PC-3 (cell line): ENCODE data around the gene GSPT1.

Source experiments
- EZH2 ChIP-seq: fragments of 300-600 bp; sonication (generic); IDR thresholded peaks from one replicate; pipeline ENCODE4 v1.6.1; 2017; ENCODE audit warnings: antibody characterized with exemption, mild to moderate bottlenecking, low read length; ENCODE audit not compliant: unreplicated experiment
- EZH2phosphoT487 ChIP-seq: fragments of 300-600 bp; sonication (generic); IDR thresholded peaks from 2 replicates; pipeline ENCODE4 v1.6.1; 2018; ENCODE audit warnings: mild to moderate bottlenecking, antibody characterized with exemption, low read length, borderline replicate concordance
- TF ChIP-seq, protein P1 (sequence below): fragments of 300-600 bp; sonication (generic); conservative IDR thresholded peaks from 2 replicates; pipeline ENCODE4 v1.5.1; 2017; ENCODE audit warnings: antibody characterized with exemption, low read depth, mild to moderate bottlenecking, low read length

DNA sequence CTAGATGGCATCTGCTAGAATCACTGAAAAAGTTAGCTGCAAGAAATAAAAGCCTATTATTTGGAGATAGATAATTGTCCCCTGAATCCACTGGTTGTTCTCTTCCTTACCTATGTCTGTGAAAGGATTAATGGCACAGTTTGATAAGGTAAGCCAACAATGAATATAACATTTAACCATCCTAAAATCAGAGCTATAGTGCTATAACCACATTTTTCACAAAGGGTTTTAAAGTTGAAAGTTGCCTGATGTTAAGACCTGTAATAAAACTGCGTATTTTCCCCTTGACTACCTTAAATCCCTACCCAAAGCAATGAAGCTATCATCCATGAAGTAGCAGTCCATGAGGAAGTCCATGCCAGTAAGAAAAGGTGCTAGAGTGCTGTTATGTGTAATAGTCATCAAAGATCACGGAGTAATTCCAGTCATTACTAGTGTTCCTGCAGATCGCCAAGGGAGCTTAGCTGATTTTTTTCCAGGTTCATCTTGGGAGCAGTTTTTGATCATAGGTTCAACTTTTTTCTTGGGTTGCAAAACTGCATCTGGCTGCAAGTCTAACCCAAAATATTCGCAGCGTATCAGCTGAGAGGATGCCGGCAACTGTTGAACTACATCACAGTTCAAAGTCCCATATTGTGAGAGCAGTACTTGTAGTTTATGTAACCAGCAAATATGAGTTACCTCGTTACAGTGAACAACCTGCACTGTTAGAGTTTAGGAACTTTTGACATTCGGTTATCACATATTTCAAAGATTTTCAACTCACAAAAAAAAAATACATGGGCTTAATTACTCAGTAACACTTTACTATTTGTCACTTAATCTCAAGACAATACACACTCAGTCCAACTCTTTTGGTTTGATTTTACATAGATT lies 46.2 kb downstream of the GSPT1 start:
- TF ChIP-seq, protein P1, sequence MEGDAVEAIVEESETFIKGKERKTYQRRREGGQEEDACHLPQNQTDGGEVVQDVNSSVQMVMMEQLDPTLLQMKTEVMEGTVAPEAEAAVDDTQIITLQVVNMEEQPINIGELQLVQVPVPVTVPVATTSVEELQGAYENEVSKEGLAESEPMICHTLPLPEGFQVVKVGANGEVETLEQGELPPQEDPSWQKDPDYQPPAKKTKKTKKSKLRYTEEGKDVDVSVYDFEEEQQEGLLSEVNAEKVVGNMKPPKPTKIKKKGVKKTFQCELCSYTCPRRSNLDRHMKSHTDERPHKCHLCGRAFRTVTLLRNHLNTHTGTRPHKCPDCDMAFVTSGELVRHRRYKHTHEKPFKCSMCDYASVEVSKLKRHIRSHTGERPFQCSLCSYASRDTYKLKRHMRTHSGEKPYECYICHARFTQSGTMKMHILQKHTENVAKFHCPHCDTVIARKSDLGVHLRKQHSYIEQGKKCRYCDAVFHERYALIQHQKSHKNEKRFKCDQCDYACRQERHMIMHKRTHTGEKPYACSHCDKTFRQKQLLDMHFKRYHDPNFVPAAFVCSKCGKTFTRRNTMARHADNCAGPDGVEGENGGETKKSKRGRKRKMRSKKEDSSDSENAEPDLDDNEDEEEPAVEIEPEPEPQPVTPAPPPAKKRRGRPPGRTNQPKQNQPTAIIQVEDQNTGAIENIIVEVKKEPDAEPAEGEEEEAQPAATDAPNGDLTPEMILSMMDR, result no peak
- no peak for TF ChIP-seq EZH2
- TF ChIP-seq EZH2phosphoT487, result no peak
